CD4-positive, alpha-beta T cell (primary cell): Measurements from ENCODE around the gene NOS1AP. TPM values are rescaled to one million over a fixed set of nuclear protein-coding genes. Genes with fewer than 3 reads are reported as not detected.

Experiments used
- ATAC-seq: fragments of 200-7000 bp; cut with Tn5 transposase; one replicate; pipeline ENCODE4 v1.10.0; 2022; ENCODE audit warnings: mild to moderate bottlenecking; ENCODE audit not compliant: poor library complexity
- CTCF ChIA-PET: fragments of 350-600 bp; sonication (Branson Sonifier 250); formaldehyde crosslinking; loops from one replicate; lab custom pipeline; 2021; ENCODE audit warnings: antibody characterized with exemption, inconsistent platforms; lab: Charles Lee
- POLR2A ChIA-PET: fragments of 350-600 bp; sonication (Branson Sonifier 250); formaldehyde crosslinking; loops from one replicate; lab custom pipeline; 2021; ENCODE audit warnings: antibody characterized with exemption, inconsistent platforms; lab: Charles Lee
- DNase-seq, 14 experiments: peaks; one replicate each; pipeline ENCODE4 v3.0.0-alpha.2; 2013 to 2020; ENCODE audit warnings: mixed read lengths in 2 of 14
- H3K27ac ChIP-seq, 2 donors: one replicate each; pipeline versions ENCODE4 v1.5.1 to v1.7.0; 2013; ENCODE audit warnings: low read length in 2 of 2, low read depth in 1 of 2, mild to moderate bottlenecking in 1 of 2
- H3K27me3 ChIP-seq, 2 experiments: 1 replicate in 1 of 2; 2 replicates in 1 of 2; pipeline versions ENCODE4 v1.6.1 to v1.7.0; 2013; ENCODE audit warnings: low read length in 2 of 2, control low read depth in 1 of 2, mild to moderate bottlenecking in 1 of 2, moderate library complexity in 1 of 2; ENCODE audit not compliant: insufficient read depth in 2 of 2, control insufficient read depth in 1 of 2
- H3K36me3 ChIP-seq: one replicate; pipeline ENCODE4 v1.6.1; 2013; ENCODE audit warnings: low read length, control low read depth; ENCODE audit not compliant: insufficient read depth
- H3K4me1 ChIP-seq: one replicate; pipeline ENCODE4 v1.6.1; 2013; ENCODE audit warnings: low read length, control low read depth; ENCODE audit not compliant: insufficient read depth
- H3K4me3 ChIP-seq: one replicate; pipeline ENCODE4 v1.5.1; 2013; ENCODE audit warnings: mild to moderate bottlenecking, low read length, moderate library complexity
- H3K9me3 ChIP-seq, 2 experiments: 1 replicate in 1 of 2; 2 replicates in 1 of 2; pipeline versions ENCODE4 v1.6.1 to v1.7.0; 2013; ENCODE audit warnings: low read length in 2 of 2, mild to moderate bottlenecking in 2 of 2, control low read depth in 1 of 2, moderate library complexity in 1 of 2; ENCODE audit not compliant: control insufficient read depth in 1 of 2, insufficient read depth in 1 of 2
- H3K27ac Mint-ChIP-seq: one replicate; pipeline ENCODE4 v1.8.0; 2020; ENCODE audit warnings: mixed read lengths
- H3K27me3 Mint-ChIP-seq: one replicate; pipeline ENCODE4 v1.8.0; 2021; ENCODE audit warnings: mixed read lengths
- H3K36me3 Mint-ChIP-seq: one replicate; pipeline ENCODE4 v1.8.0; 2021; ENCODE audit warnings: low read depth, mixed read lengths
- H3K4me1 Mint-ChIP-seq: one replicate; pipeline ENCODE4 v1.8.0; 2021; ENCODE audit warnings: low read depth, mixed read lengths
- H3K4me3 Mint-ChIP-seq: one replicate; pipeline ENCODE4 v1.8.0; 2020; ENCODE audit warnings: mild to moderate bottlenecking, mixed read lengths
- H3K9me3 Mint-ChIP-seq: one replicate; pipeline ENCODE4 v1.8.0; 2020; ENCODE audit warnings: mixed read lengths
- intact Hi-C, 2 experiments: fragments of 100-400 bp; cut with DNase I in 1 of 2; cut with micrococcal nuclease in 1 of 2; formaldehyde crosslinking; loops; one replicate each; pipeline versions ENCODE4 v1.15.1 to v1.9.0; 2023 to 2025; cut with DNase I, micrococcal nuclease
- total RNA-seq, 174 experiments: library from RNA in 2 of 174; stranded (reverse) in 2 of 174; gene quantifications; one replicate each; pipeline ENCODE4 v1.2.3 and lab custom pipeline; 2021 to 2026
- TF ChIP-seq, protein P1 (sequence below): fragments of 200-600 bp; IDR thresholded peaks from one replicate; pipeline ENCODE4 v1.8.0; 2022; ENCODE audit warnings: antibody characterized with exemption, mild to moderate bottlenecking

NOS1AP gene
- total RNA-seq, 2 experiments from 2014 or later, result not detected

DNA sequence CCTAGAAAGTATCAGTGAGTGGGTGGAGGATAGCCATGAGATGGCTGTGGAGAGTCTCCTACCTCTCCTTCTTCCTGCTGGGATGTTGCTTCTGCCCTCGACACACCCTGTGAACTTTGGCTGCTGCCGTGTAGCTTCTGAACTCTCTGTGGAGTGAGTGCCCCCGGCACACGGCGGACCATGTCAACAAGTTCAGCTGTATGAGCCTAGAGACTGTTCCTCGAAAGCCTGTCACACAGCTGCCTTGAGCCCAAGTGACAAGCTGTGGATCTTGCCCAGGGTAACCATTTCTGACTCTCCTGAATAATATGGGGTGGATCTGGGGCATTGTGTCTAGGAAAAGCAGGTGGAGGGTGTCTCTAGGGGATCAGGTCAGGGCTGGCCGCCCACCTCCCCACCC lies 143.2 kb downstream of the NOS1AP start:
- peaks cover 0 to 5% of the 10 kb centered on the region in 2 experiments for H3K27me3 ChIP-seq
- DNase-seq (no peak), ATAC-seq (no peak)
- no peak overlapping the region for H3K4me3 Mint-ChIP-seq
- no peaks in the 10 kb centered on the region for H3K4me1 ChIP-seq
- TF ChIP-seq, protein P1, sequence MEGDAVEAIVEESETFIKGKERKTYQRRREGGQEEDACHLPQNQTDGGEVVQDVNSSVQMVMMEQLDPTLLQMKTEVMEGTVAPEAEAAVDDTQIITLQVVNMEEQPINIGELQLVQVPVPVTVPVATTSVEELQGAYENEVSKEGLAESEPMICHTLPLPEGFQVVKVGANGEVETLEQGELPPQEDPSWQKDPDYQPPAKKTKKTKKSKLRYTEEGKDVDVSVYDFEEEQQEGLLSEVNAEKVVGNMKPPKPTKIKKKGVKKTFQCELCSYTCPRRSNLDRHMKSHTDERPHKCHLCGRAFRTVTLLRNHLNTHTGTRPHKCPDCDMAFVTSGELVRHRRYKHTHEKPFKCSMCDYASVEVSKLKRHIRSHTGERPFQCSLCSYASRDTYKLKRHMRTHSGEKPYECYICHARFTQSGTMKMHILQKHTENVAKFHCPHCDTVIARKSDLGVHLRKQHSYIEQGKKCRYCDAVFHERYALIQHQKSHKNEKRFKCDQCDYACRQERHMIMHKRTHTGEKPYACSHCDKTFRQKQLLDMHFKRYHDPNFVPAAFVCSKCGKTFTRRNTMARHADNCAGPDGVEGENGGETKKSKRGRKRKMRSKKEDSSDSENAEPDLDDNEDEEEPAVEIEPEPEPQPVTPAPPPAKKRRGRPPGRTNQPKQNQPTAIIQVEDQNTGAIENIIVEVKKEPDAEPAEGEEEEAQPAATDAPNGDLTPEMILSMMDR, result no peak
- peaks cover 0 to 4% of the 10 kb centered on the region in 2 experiments for H3K9me3 ChIP-seq
- no peaks in the 10 kb centered on the region for H3K36me3 ChIP-seq
- H3K27ac ChIP-seq, result no peak overlapping the region
- peaks cover 55% of the 10 kb centered on the region for H3K27me3 Mint-ChIP-seq
- ChIA-PET CTCF (no interaction called here), POLR2A (no interaction called here)
- no peaks in the 10 kb centered on the region for H3K9me3 Mint-ChIP-seq
- H3K36me3 Mint-ChIP-seq, result no peaks in the 10 kb centered on the region
- H3K27ac Mint-ChIP-seq, result no peak overlapping the region
- H3K4me3 ChIP-seq, result no peak overlapping the region
- intact Hi-C loops, result no loop called here
- H3K4me1 Mint-ChIP-seq, result no peaks in the 10 kb centered on the region

DNA sequence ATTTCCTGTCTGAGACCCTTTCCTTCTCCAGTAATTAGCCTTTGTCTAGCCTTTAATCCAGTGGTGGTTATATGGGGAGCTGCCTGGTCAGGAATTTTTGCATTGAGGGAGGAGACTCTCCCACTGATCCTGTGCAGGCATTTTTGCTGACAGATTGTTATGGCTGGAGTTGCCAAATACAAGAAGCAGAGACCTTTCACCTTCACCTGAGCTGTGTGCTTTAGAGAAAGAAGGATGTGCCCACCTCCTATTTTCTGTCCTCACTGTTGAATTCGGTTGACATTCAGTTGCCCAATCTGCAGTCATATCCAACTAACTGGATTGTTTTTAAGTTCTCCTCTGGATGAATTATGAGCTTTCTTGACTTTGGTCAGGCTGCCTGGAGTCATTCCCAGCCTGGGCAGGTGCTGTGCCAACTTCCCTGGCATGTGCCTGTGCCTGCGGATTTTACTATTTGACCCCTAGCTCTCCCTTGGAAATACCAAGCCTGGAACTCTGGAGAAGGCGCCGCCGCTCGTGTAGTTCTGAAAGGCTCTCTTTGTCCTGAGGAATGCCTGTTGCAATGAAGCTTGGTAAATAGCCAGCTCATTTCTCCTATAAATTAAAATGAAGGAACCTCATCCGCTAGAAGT lies 143.9 kb downstream of the NOS1AP start:
- Histone ChIP-seq H3K9me3 (peaks cover 0 to 4% of the 10 kb centered on the region in 2 experiments), H3K27ac (no peak overlapping the region), H3K4me1 (no peaks in the 10 kb centered on the region), H3K27me3 (peaks cover 0 to 5% of the 10 kb centered on the region in 2 experiments), H3K36me3 (no peaks in the 10 kb centered on the region), H3K4me3 (no peak overlapping the region)
- ChIA-PET CTCF (no interaction called here), POLR2A (no interaction called here)
- no peak overlapping the region for H3K27ac Mint-ChIP-seq
- H3K27me3 Mint-ChIP-seq, result peaks cover 59% of the 10 kb centered on the region
- intact Hi-C loops, result no loop called here
- no peak overlapping the region for H3K4me3 Mint-ChIP-seq
- no peaks in the 10 kb centered on the region for H3K4me1 Mint-ChIP-seq
- ATAC-seq (no peak), DNase-seq (no peak)
- H3K36me3 Mint-ChIP-seq, result no peaks in the 10 kb centered on the region
- TF ChIP-seq, protein P1, result no peak
- no peaks in the 10 kb centered on the region for H3K9me3 Mint-ChIP-seq

DNA sequence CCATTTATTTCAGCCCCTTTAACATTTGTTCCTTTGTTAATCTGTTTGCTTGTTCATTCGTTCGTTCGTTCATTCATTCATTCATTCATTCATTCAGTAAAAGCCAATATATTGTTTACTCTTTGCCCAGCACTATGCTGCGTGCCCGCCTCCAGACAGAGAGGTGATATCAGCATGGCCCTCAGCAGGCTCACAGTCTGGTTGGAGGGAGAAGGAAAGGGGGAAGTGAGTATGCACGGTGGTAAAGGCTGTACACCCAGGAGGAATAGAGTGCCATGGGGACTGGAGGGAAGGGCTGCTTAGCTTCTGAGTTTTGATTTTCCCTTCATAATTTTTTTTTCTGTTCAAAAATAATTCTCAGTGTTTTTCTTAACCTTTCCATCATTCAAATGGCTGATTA lies 144.7 kb downstream of the NOS1AP start:
- ChIA-PET POLR2A (no interaction called here), CTCF (no interaction called here)
- Histone ChIP-seq H3K27ac (no peak overlapping the region), H3K27me3 (peaks cover 0 to 5% of the 10 kb centered on the region in 2 experiments), H3K4me1 (no peaks in the 10 kb centered on the region), H3K9me3 (peaks cover 0 to 4% of the 10 kb centered on the region in 2 experiments), H3K36me3 (no peaks in the 10 kb centered on the region), H3K4me3 (no peak overlapping the region)
- intact Hi-C loops, result no loop called here
- Mint-ChIP-seq H3K27ac (no peak overlapping the region), H3K9me3 (no peaks in the 10 kb centered on the region), H3K4me3 (no peak overlapping the region), H3K4me1 (no peaks in the 10 kb centered on the region), H3K36me3 (no peaks in the 10 kb centered on the region), H3K27me3 (peaks cover 64% of the 10 kb centered on the region)
- TF ChIP-seq, protein P1, result no peak
- DNase-seq (no peak), ATAC-seq (no peak)
